ENCODE results near the gene TSPO2. TPM values are rescaled to one million over a fixed set of nuclear protein-coding genes. Genes with fewer than 3 reads are reported as not detected.
A peak's percentile ranks its signal among the peaks of the same experiment; 100 is the strongest.

The TSPO2 gene, protein sequence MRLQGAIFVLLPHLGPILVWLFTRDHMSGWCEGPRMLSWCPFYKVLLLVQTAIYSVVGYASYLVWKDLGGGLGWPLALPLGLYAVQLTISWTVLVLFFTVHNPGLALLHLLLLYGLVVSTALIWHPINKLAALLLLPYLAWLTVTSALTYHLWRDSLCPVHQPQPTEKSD
- not detected for total RNA-seq

- intact Hi-C loops (cut with DNase I), result no loop called here
- DNase-seq (ENCODE audit: low spot score), result no peak
- TF ChIP-seq CTCF (IDR thresholded peaks at IDR 0.05) (no peak), POLR2AphosphoS5 (IDR thresholded peaks at IDR 0.05) (no peak), POLR2A (IDR thresholded peaks at IDR 0.05) (no peak)
These were observed at the start of gene TSPO2 for GRCh38 chr6:41042226-41043055. Gene TSPO2, plus strand, starts transcription at chr6:41042467. Its CDS starts 519 bp downstream, at chr6:41042986.

DNA sequence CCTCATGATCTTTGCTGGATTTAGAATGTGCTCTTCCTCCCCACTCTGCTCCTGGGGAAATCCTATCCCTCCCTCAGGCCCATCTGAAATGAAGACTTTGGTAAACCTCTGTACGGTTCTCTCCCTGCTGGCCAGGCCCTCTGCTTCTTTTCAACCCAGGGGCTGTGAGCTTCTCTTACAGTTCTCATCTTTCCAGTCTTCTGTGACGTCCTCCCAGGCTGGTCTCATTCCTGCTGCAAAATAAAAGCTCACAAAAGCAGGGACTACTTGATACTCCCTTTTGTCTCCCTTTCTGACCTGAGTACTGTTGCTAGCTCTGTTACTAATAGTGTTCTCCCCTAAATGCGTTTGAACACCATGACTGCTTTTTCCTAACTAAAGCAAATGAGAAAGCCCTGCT, 49.5 kb upstream of the TSPO2 start:
- Histone ChIP-seq H3K4me1 (replicated peaks) (peaks cover 10% of the 10 kb centered on the region), H3K4me3 (no peak overlapping the region), H3K27ac (no peak overlapping the region), H3K36me3 (no peaks in the 10 kb centered on the region), H3K9me3 (no peaks in the 10 kb centered on the region), H3K27me3 (replicated peaks; ENCODE audit: insufficient read depth) (no peaks in the 10 kb centered on the region)
- TF ChIP-seq CTCF (IDR thresholded peaks at IDR 0.05) (no peak), POLR2A (IDR thresholded peaks at IDR 0.05) (no peak), POLR2AphosphoS5 (IDR thresholded peaks at IDR 0.05) (no peak)
- intact Hi-C loops (cut with DNase I), result no loop called here
- 83% methylated on average over 3 of the region's 3 CpGs for WGBS
- DNase-seq (ENCODE audit: low spot score), result no peak

More at GRCh38 chr6:41042226-41043055, at the start of gene TSPO2:
- Histone ChIP-seq H3K4me3 (no peak within 1 kb of the TSS), H3K27me3 (replicated peaks; ENCODE audit: insufficient read depth) (no peaks in the 10 kb centered on the region), H3K9me3 (no peaks in the 10 kb centered on the region), H3K27ac (no peak within 1 kb of the TSS), H3K4me1 (replicated peaks) (no peaks in the 10 kb centered on the region), H3K36me3 (no peaks in the 10 kb centered on the region)
- WGBS, result 86% methylated on average over 10 of the region's 10 CpGs

GRCh38 chr6:40996591-40997233, 45.6 kb upstream of the TSPO2 start:
- Histone ChIP-seq H3K4me1 (replicated peaks) (peaks cover 10% of the 10 kb centered on the region), H3K27ac (peak overlapping the region; percentile 51 to 69), H3K4me3 (no peak overlapping the region), H3K36me3 (no peaks in the 10 kb centered on the region), H3K27me3 (replicated peaks; ENCODE audit: insufficient read depth) (no peaks in the 10 kb centered on the region), H3K9me3 (no peaks in the 10 kb centered on the region)
- DNase-seq (ENCODE audit: low spot score), result peak; percentile 21
- intact Hi-C loops (cut with DNase I), result no loop called here
- no peak for TF ChIP-seq POLR2A (IDR thresholded peaks at IDR 0.05)
- TF ChIP-seq CTCF (IDR thresholded peaks at IDR 0.05), result no peak
- TF ChIP-seq POLR2AphosphoS5 (IDR thresholded peaks at IDR 0.05), result peak; percentile 11
- WGBS, result 13% methylated on average over 6 of the region's 6 CpGs

GRCh38 chr6:40997234-40997957, 44.9 kb upstream of the TSPO2 start:
- DNase-seq (ENCODE audit: low spot score), result peak; percentile 34
- intact Hi-C loops (cut with DNase I), result no loop called here
- no peaks in the 10 kb centered on the region for H3K27me3 ChIP-seq (replicated peaks; ENCODE audit: insufficient read depth)
- H3K4me1 ChIP-seq (replicated peaks), result peaks cover 10% of the 10 kb centered on the region
- TF ChIP-seq POLR2AphosphoS5 (IDR thresholded peaks at IDR 0.05) (peak; percentile 25), CTCF (IDR thresholded peaks at IDR 0.05) (no peak), POLR2A (IDR thresholded peaks at IDR 0.05) (no peak)
- no peak overlapping the region for H3K4me3 ChIP-seq
- peak overlapping the region; percentile 51 to 69 for H3K27ac ChIP-seq
- 21% methylated on average over 4 of the region's 4 CpGs for WGBS
- no peaks in the 10 kb centered on the region for H3K36me3 ChIP-seq
- no peaks in the 10 kb centered on the region for H3K9me3 ChIP-seq

Measured in prostate gland (tissue), 2 donors.